Naive thymus-derived CD4-positive, alpha-beta T cell (primary cell): ENCODE results near the gene IL4. TPM values are rescaled to one million over a fixed set of nuclear protein-coding genes. Genes with fewer than 3 reads are reported as not detected.
A peak's percentile ranks its signal among the peaks of the same experiment; 100 is the strongest.

Source experiments
- ATAC-seq: fragments of 150-1000 bp; cut with Tn5 transposase; 2 replicates; pipeline ENCODE4 v1.10.0; 2021; ENCODE audit warnings: mild to moderate bottlenecking, moderate library complexity
- CTCF ChIA-PET: fragments of 350-600 bp; sonication (Branson Sonifier 250); formaldehyde crosslinking; loops from one replicate; lab custom pipeline; 2021; ENCODE audit warnings: antibody characterized with exemption; lab: Charles Lee
- POLR2A ChIA-PET: fragments of 350-600 bp; sonication (Branson Sonifier 250); formaldehyde crosslinking; loops from one replicate; lab custom pipeline; 2021; ENCODE audit warnings: antibody characterized with exemption, inconsistent platforms; lab: Charles Lee
- DNase-seq, 9 donors: peaks; one replicate each; pipeline versions ENCODE4 v3.0.0 to v3.0.0-alpha.2; 2020 to 2022; ENCODE audit warnings: mixed read lengths in 1 of 9
- H3K27ac ChIP-seq: one replicate; pipeline ENCODE4 v1.7.0; 2013; ENCODE audit warnings: mild to moderate bottlenecking, low read depth, low read length, moderate library complexity
- H3K27me3 ChIP-seq, 2 donors: one replicate each; pipeline ENCODE4 v1.7.0; 2013; ENCODE audit warnings: low read length in 2 of 2, mild to moderate bottlenecking in 2 of 2, moderate library complexity in 2 of 2; ENCODE audit not compliant: control insufficient read depth in 2 of 2, insufficient read depth in 2 of 2
- H3K36me3 ChIP-seq, 3 experiments: 1 replicate in 2 of 3; 2 replicates in 1 of 3; pipeline ENCODE4 v1.7.0; 2013; ENCODE audit warnings: low read length in 3 of 3, mild to moderate bottlenecking in 3 of 3, moderate library complexity in 1 of 3; ENCODE audit not compliant: insufficient read depth in 3 of 3, control insufficient read depth in 2 of 3
- H3K4me1 ChIP-seq, 2 donors: one replicate each; pipeline ENCODE4 v1.7.0; 2013; ENCODE audit warnings: low read length in 2 of 2, mild to moderate bottlenecking in 2 of 2, moderate library complexity in 1 of 2; ENCODE audit not compliant: control insufficient read depth in 2 of 2, insufficient read depth in 2 of 2
- H3K4me3 ChIP-seq: 2 replicates; pipeline ENCODE4 v1.7.0; 2013; ENCODE audit warnings: mild to moderate bottlenecking, low read length
- H3K9me3 ChIP-seq, 3 experiments: 1 replicate in 2 of 3; 2 replicates in 1 of 3; pipeline ENCODE4 v1.7.0; 2013; ENCODE audit warnings: low read length in 3 of 3; ENCODE audit not compliant: control insufficient read depth in 2 of 3
- H3K27ac Mint-ChIP-seq, 9 donors: one replicate each; pipeline ENCODE4 v1.8.0; 2020 to 2022; ENCODE audit warnings: mixed read lengths in 9 of 9, mild to moderate bottlenecking in 8 of 9, moderate library complexity in 5 of 9, inconsistent platforms in 2 of 9
- H3K27me3 Mint-ChIP-seq, 5 donors: one replicate each; pipeline ENCODE4 v1.8.0; 2021 to 2022; ENCODE audit warnings: mixed read lengths in 5 of 5, mild to moderate bottlenecking in 1 of 5
- H3K36me3 Mint-ChIP-seq, 5 donors: one replicate each; pipeline ENCODE4 v1.8.0; 2020 to 2022; ENCODE audit warnings: mixed read lengths in 5 of 5, mild to moderate bottlenecking in 3 of 5, inconsistent platforms in 1 of 5
- H3K4me1 Mint-ChIP-seq, 7 donors: one replicate each; pipeline ENCODE4 v1.8.0; 2020 to 2022; ENCODE audit warnings: mixed read lengths in 7 of 7, mild to moderate bottlenecking in 3 of 7, inconsistent platforms in 1 of 7
- H3K4me3 Mint-ChIP-seq, 10 donors: one replicate each; pipeline ENCODE4 v1.8.0; 2020 to 2022; ENCODE audit warnings: mild to moderate bottlenecking in 10 of 10, mixed read lengths in 10 of 10, moderate library complexity in 6 of 10, inconsistent platforms in 2 of 10
- H3K9me3 Mint-ChIP-seq, 11 donors: one replicate each; pipeline ENCODE4 v1.8.0; 2020 to 2022; ENCODE audit warnings: mixed read lengths in 11 of 11, mild to moderate bottlenecking in 4 of 11, inconsistent platforms in 1 of 11, moderate library complexity in 1 of 11
- intact Hi-C, 2 donors: fragments of 100-400 bp; cut with micrococcal nuclease; formaldehyde crosslinking; loops; one replicate each; pipeline ENCODE4 v1.15.1; 2023
- polyA plus RNA-seq, 2 donors: library from polyadenylated mRNA; unstranded; fragments of 300-500 nt; fragmentation: Illumina TruSeq; gene quantifications; one replicate each; pipeline ENCODE4 v1.2.3, GENCODE V29; 2021
- total RNA-seq, 6 experiments: library from RNA in 5 of 6; stranded (reverse) in 5 of 6; gene quantifications; 1 replicate in 5 of 6; 2 replicates in 1 of 6; pipeline ENCODE4 v1.2.3 and lab custom pipeline; 2021 to 2026

IL4 gene
- total and polyA plus RNA-seq, 7 experiments from 2014 or later, result 1.1 to 6.0 (median 4.5) TPM; not detected in 4

DNA sequence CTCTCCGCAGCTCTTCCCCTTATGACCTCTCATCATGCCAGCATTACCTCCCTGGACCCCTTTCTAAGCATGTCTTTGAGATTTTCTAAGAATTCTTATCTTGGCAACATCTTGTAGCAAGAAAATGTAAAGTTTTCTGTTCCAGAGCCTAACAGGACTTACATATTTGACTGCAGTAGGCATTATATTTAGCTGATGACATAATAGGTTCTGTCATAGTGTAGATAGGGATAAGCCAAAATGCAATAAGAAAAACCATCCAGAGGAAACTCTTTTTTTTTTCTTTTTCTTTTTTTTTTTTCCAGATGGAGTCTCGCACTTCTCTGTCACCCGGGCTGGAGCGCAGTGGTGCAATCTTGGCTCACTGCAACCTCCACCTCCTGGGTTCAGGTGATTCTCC is 36.5 kb upstream of the IL4 start:
- H3K36me3 ChIP-seq, result peaks cover 9 to 58% (median 14%) of the 10 kb centered on the region in 3 experiments
- CTCF ChIA-PET, result no interaction called here
- H3K27ac ChIP-seq, result no peak overlapping the region
- Mint-ChIP-seq H3K4me3 (peak overlapping the region in 1 of 10 donors; percentile 49), H3K9me3 (no peaks in the 10 kb centered on the region), H3K4me1 (peaks cover 0 to 79% (median 0%) of the 10 kb centered on the region in 7 donors), H3K27ac (peak overlapping the region in 1 of 9 donors; percentile 85), H3K27me3 (no peaks in the 10 kb centered on the region), H3K36me3 (peaks cover 12 to 50% (median 21%) of the 10 kb centered on the region in 5 donors)
- ATAC-seq (no peak), DNase-seq (no peak)
- no peaks in the 10 kb centered on the region for H3K9me3 ChIP-seq
- POLR2A ChIA-PET, result interaction anchor here (0.5 kb wide), 1 partner anchor 157 kb away, joined by 3 read pairs; no protein-coding TSS in a partner anchor
- H3K4me1 ChIP-seq, result no peaks in the 10 kb centered on the region
- intact Hi-C loops, result loop anchor here in 1 of 2 donors (2.0 to 10.0 kb wide), 5 partner anchors 80 to 532 kb away; partner anchors contain the start of genes KIF3A and RAD50
- no peaks in the 10 kb centered on the region for H3K27me3 ChIP-seq
- no peak overlapping the region for H3K4me3 ChIP-seq

DNA sequence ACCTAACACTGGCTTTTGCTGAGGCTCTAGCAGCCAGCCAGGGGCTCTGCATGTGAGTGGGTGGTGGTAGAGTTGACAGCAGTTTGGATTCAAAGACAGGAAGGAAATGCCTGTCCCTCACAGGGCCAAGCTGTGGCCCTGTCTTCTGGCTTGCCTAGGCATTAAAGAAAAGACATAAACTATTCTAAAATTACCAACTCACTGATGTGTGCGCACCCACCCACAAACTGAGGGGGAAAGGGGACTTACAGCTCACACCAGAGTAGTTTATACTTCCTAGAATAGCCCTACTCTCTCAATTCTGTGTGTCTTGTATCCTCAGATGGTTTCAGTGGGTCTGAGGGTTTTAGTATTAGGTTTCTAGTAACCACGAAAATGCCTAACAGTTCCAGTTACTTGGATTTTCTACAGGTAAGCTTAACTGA is 34.1 kb upstream of the IL4 start:
- Mint-ChIP-seq H3K36me3 (peaks cover 19 to 53% (median 28%) of the 10 kb centered on the region in 5 donors), H3K4me3 (peak overlapping the region in 1 of 10 donors; percentile 55), H3K27ac (peak overlapping the region in 2 of 9 donors; percentile 32 to 64), H3K27me3 (no peaks in the 10 kb centered on the region), H3K4me1 (peaks cover 0 to 87% (median 0%) of the 10 kb centered on the region in 7 donors), H3K9me3 (no peaks in the 10 kb centered on the region)
- Histone ChIP-seq H3K36me3 (peaks cover 9 to 70% (median 17%) of the 10 kb centered on the region in 3 experiments), H3K27ac (no peak overlapping the region), H3K9me3 (no peaks in the 10 kb centered on the region), H3K4me1 (no peaks in the 10 kb centered on the region), H3K27me3 (no peaks in the 10 kb centered on the region), H3K4me3 (no peak overlapping the region)
- POLR2A ChIA-PET, result no interaction called here
- DNase-seq (no peak), ATAC-seq (no peak)
- intact Hi-C loops, result loop anchor here in 1 of 2 donors (2.0 to 10.0 kb wide), 5 partner anchors 17 to 535 kb away; partner anchors contain the start of gene RAD50
- CTCF ChIA-PET, result interaction anchor here (0.6 kb wide), 1 partner anchor 91 kb away, joined by 6 read pairs; no protein-coding TSS in a partner anchor

DNA sequence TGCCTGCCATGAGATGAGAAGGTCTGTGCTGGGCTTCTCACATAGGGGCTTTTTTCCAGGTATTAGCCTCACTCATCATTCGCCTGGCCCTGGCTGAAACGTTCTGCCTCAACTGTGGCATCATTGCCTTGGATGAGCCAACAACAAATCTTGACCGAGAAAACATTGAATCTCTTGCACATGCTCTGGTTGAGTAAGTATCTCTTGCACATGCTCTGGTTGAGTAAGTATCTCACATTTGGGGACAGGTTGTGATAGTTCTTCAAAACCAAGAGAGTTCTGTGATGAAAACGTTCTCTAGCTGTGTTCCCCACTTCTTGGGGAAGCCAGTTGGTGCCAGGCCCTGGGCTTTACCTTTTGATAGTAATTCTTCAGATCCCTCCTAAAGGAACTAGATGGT is 33.2 kb upstream of the IL4 start:
- Histone ChIP-seq H3K27me3 (no peaks in the 10 kb centered on the region), H3K36me3 (peaks cover 9 to 67% (median 17%) of the 10 kb centered on the region in 3 experiments), H3K27ac (no peak overlapping the region), H3K9me3 (no peaks in the 10 kb centered on the region), H3K4me1 (no peaks in the 10 kb centered on the region), H3K4me3 (no peak overlapping the region)
- POLR2A ChIA-PET, result no interaction called here
- H3K27me3 Mint-ChIP-seq, result no peaks in the 10 kb centered on the region
- peaks cover 0 to 84% (median 0%) of the 10 kb centered on the region in 7 donors for H3K4me1 Mint-ChIP-seq
- CTCF ChIA-PET, result no interaction called here
- no peaks in the 10 kb centered on the region for H3K9me3 Mint-ChIP-seq
- DNase-seq (no peak), ATAC-seq (no peak)
- H3K4me3 Mint-ChIP-seq, result peak overlapping the region in 1 of 10 donors; percentile 12
- H3K36me3 Mint-ChIP-seq, result peaks cover 15 to 56% (median 33%) of the 10 kb centered on the region in 5 donors
- peak overlapping the region in 2 of 9 donors; percentile 14 to 64 for H3K27ac Mint-ChIP-seq
- intact Hi-C loops, result loop anchor here in 1 of 2 donors (2.0 kb wide), 1 partner anchor 16 kb away; no protein-coding TSS in a partner anchor

DNA sequence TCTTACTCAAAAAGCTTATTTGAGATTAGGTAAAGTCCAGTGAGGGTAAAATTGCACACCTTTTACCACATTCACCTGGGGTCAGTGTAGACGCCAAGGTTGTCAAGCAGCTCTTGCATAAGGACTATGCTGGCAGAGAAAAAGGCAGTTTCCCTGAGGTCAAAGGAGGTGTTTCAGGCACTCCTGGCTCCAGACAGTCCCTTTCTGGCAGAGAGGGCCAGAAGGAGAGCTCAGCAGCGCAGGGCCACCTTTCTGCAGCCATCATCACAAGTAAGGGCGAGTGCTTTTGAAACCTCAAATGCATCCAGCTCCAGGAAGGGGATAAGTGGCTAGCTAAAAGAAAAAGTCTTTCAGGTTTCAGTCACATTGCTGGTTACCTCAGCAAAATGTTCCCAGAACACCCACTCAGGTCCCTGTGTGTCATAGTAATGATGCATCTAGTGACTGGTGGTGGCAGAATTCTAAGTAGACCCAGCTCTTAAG is 32.5 kb upstream of the IL4 start:
- H3K4me1 ChIP-seq, result no peaks in the 10 kb centered on the region
- DNase-seq (no peak), ATAC-seq (no peak)
- no peaks in the 10 kb centered on the region for H3K9me3 ChIP-seq
- Mint-ChIP-seq H3K27me3 (no peaks in the 10 kb centered on the region), H3K4me1 (peaks cover 0 to 77% (median 0%) of the 10 kb centered on the region in 7 donors), H3K9me3 (peaks cover 0 to 3% (median 0%) of the 10 kb centered on the region in 11 donors), H3K4me3 (peak overlapping the region in 1 of 10 donors; percentile 12), H3K27ac (peak overlapping the region in 1 of 9 donors; percentile 64), H3K36me3 (peaks cover 15 to 55% (median 36%) of the 10 kb centered on the region in 5 donors)
- intact Hi-C loops, result loop anchor here in 1 of 2 donors (2.0 kb wide), 1 partner anchor 16 kb away; no protein-coding TSS in a partner anchor
- H3K36me3 ChIP-seq, result peaks cover 9 to 64% (median 17%) of the 10 kb centered on the region in 3 experiments
- H3K27ac ChIP-seq, result no peak overlapping the region
- ChIA-PET POLR2A (no interaction called here), CTCF (no interaction called here)
- no peak overlapping the region for H3K4me3 ChIP-seq
- H3K27me3 ChIP-seq, result no peaks in the 10 kb centered on the region

DNA sequence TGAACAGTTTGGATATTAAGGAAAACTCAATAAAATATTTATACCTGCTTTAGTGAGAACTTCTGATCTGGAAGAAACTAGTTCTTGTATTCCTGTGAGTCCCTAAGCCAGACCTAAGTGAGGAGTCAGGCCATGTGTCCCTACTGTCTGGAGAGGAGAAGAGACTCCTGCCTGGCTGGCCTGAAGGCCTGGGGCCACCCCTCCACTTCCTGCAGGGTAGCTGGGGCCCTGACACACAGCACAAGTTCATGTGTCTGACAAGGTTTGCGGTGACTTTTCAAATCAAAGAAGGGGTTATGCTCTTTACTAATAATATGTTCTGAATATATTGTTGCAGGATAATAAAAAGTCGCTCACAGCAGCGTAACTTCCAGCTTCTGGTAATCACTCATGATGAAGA is 31.9 kb upstream of the IL4 start:
- Mint-ChIP-seq H3K4me3 (no peak overlapping the region), H3K27ac (peak overlapping the region in 2 of 9 donors; percentile 32 to 64), H3K4me1 (peaks cover 0 to 73% (median 0%) of the 10 kb centered on the region in 7 donors), H3K9me3 (peaks cover 0 to 5% (median 0%) of the 10 kb centered on the region in 11 donors), H3K36me3 (peaks cover 15 to 60% (median 37%) of the 10 kb centered on the region in 5 donors), H3K27me3 (no peaks in the 10 kb centered on the region)
- Histone ChIP-seq H3K4me3 (no peak overlapping the region), H3K9me3 (no peaks in the 10 kb centered on the region), H3K27ac (no peak overlapping the region), H3K27me3 (no peaks in the 10 kb centered on the region), H3K36me3 (peaks cover 9 to 59% (median 17%) of the 10 kb centered on the region in 3 experiments), H3K4me1 (no peaks in the 10 kb centered on the region)
- DNase-seq (no peak), ATAC-seq (no peak)
- ChIA-PET POLR2A (no interaction called here), CTCF (no interaction called here)
- intact Hi-C loops, result loop anchor here in 1 of 2 donors (2.0 kb wide), 1 partner anchor 15 kb away; no protein-coding TSS in a partner anchor

DNA sequence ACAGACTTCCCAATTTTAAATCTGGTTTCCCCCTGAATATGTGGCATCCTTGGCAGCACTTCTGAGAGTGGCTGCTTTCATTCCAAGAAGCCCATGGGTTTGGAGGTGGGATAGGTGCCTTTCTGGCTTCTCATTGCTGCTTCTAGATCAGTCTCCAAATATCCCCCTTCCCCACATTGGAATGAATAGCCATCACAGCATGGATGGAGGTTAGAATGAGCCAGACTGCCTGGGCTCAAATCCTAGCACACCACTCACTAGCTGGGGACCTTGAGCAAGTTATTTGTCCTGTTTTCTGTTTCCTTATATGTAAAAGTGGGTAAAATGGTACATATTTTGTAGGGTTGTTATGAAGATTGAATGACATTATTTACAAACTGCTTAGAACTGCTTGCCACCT is 29.6 kb upstream of the IL4 start:
- ChIA-PET POLR2A (no interaction called here), CTCF (no interaction called here)
- Histone ChIP-seq H3K4me3 (no peak overlapping the region), H3K27ac (no peak overlapping the region), H3K27me3 (no peaks in the 10 kb centered on the region), H3K4me1 (no peaks in the 10 kb centered on the region), H3K36me3 (peaks cover 0 to 41% (median 17%) of the 10 kb centered on the region in 3 experiments), H3K9me3 (peaks cover 0 to 16% (median 0%) of the 10 kb centered on the region in 3 experiments)
- H3K4me3 Mint-ChIP-seq, result no peak overlapping the region
- H3K9me3 Mint-ChIP-seq, result peaks cover 0 to 27% (median 13%) of the 10 kb centered on the region in 11 donors
- intact Hi-C loops, result no loop called here
- ATAC-seq (no peak), DNase-seq (no peak)
- H3K27ac Mint-ChIP-seq, result peak overlapping the region in 2 of 9 donors; percentile 22 to 54
- H3K36me3 Mint-ChIP-seq, result peaks cover 15 to 64% (median 24%) of the 10 kb centered on the region in 5 donors
- H3K4me1 Mint-ChIP-seq, result peaks cover 0 to 55% (median 0%) of the 10 kb centered on the region in 7 donors
- peaks cover 0 to 2% (median 0%) of the 10 kb centered on the region in 5 donors for H3K27me3 Mint-ChIP-seq
